Keratinocyte (primary cell): ENCODE data around the gene CHST7. TPM values are rescaled to one million over a fixed set of nuclear protein-coding genes. Genes with fewer than 3 reads are reported as not detected.

ENCODE experiments used
- DNase-seq: peaks from one replicate; pipeline ENCODE4 v3.0.0-alpha.2; 2011; ENCODE audit warnings: low read depth, missing footprints, low spot score
- FAIRE-seq: peaks from 2 replicates; lab custom pipeline; 2011; peaks lifted over from hg19 to GRCh38; lab: Jason Lieb, UNC
- H2AFZ ChIP-seq: 2 replicates; pipeline ENCODE4 v1.6.0; 2012; ENCODE audit warnings: low read length, control low read depth, inconsistent platforms; ENCODE audit not compliant: control insufficient read depth
- H3K27ac ChIP-seq: 2 replicates; pipeline ENCODE4 v1.5.1; 2011; ENCODE audit warnings: low read length; ENCODE audit not compliant: control insufficient read depth, insufficient read depth
- H3K27me3 ChIP-seq: 3 replicates; pipeline ENCODE4 v1.6.0; 2011; ENCODE audit warnings: low read length; ENCODE audit not compliant: control insufficient read depth, insufficient read depth; ENCODE audit errors: extremely low read depth
- H3K36me3 ChIP-seq, 2 experiments: 2 replicates in 1 of 2; 3 replicates in 1 of 2; pipeline ENCODE4 v1.5.1; 2011; ENCODE audit warnings: low read length in 2 of 2, mild to moderate bottlenecking in 1 of 2; ENCODE audit not compliant: control insufficient read depth in 2 of 2, insufficient read depth in 2 of 2; ENCODE audit errors: extremely low read depth in 1 of 2
- H3K4me1 ChIP-seq: 3 replicates; pipeline ENCODE4 v1.5.1; 2011; ENCODE audit warnings: low read length; ENCODE audit not compliant: control insufficient read depth, insufficient read depth; ENCODE audit errors: extremely low read depth
- H3K4me2 ChIP-seq: 3 replicates; pipeline ENCODE4 v1.6.0; 2011; ENCODE audit warnings: low read depth, low read length; ENCODE audit not compliant: control insufficient read depth, insufficient read depth; ENCODE audit errors: extremely low read depth
- H3K4me3 ChIP-seq, 3 experiments: fragments of 200-600 bp in 1 of 3; sonication (generic) in 1 of 3; 2 replicates in 2 of 3; 3 replicates in 1 of 3; pipeline ENCODE4 v1.5.1; 2011 to 2016; ENCODE audit warnings: low read length in 3 of 3, mild to moderate bottlenecking in 3 of 3, control low read depth in 2 of 3, inconsistent platforms in 1 of 3, low read depth in 1 of 3, mixed read lengths in 1 of 3, mixed run types in 1 of 3, moderate library complexity in 1 of 3; ENCODE audit not compliant: control insufficient read depth in 2 of 3, insufficient read depth in 2 of 3; ENCODE audit errors: extremely low read depth in 1 of 3
- H3K79me2 ChIP-seq: 2 replicates; pipeline ENCODE4 v1.6.0; 2012; ENCODE audit warnings: low read length; ENCODE audit not compliant: control insufficient read depth, insufficient read depth
- H3K9ac ChIP-seq: 3 replicates; pipeline ENCODE4 v1.6.0; 2011; ENCODE audit warnings: low read length; ENCODE audit not compliant: control insufficient read depth, insufficient read depth; ENCODE audit errors: extremely low read depth
- H3K9me1 ChIP-seq: 3 replicates; pipeline ENCODE4 v1.6.0; 2011; ENCODE audit warnings: low read length; ENCODE audit not compliant: control insufficient read depth, insufficient read depth; ENCODE audit errors: extremely low read depth
- H3K9me3 ChIP-seq: 2 replicates; pipeline ENCODE4 v1.5.1; 2012; ENCODE audit warnings: low read depth, low read length; ENCODE audit not compliant: control insufficient read depth
- H4K20me1 ChIP-seq: 3 replicates; pipeline ENCODE4 v1.6.0; 2011; ENCODE audit warnings: low read length; ENCODE audit not compliant: control insufficient read depth, insufficient read depth; ENCODE audit errors: extremely low read depth
- CTCF ChIP-seq, 3 experiments: IDR thresholded peaks in 1 of 3; conservative IDR thresholded peaks in 1 of 3; optimal IDR thresholded peaks in 1 of 3; 2 replicates in 2 of 3; 3 replicates in 1 of 3; pipeline versions ENCODE3 to v1.5.1; 2011; ENCODE audit warnings: low read length in 3 of 3, mild to moderate bottlenecking in 3 of 3, moderate library complexity in 2 of 3, control low read depth in 1 of 3, inconsistent platforms in 1 of 3; ENCODE audit not compliant: insufficient read depth in 2 of 3; ENCODE audit errors: extremely low read depth in 1 of 3
- EZH2 ChIP-seq: IDR thresholded peaks from one replicate; pipeline ENCODE4 v1.6.1; 2012; ENCODE audit warnings: inconsistent platforms, mild to moderate bottlenecking, low read length, moderate library complexity
- dilution Hi-C: fragments of 300-500 bp; cut with MboI; formaldehyde crosslinking; loops from one replicate; pipeline ENCODE4 v1.7.0; 2020; ENCODE audit warnings: low sequenced_read_pairs; ENCODE audit not compliant: extremely low pct_ligation_motif_present
- polyA plus RNA-seq, 5 experiments: library from polyadenylated mRNA; depleted of rRNA in 3 of 5; stranded (reverse) in 3 of 5; stranded (forward) in 1 of 5; unstranded in 1 of 5; fragments of >200 nt; gene quantifications; 1 replicate in 1 of 5; 2 replicates in 3 of 5; 3 replicates in 1 of 5; pipeline versions ENCODE4 v1.2.1 to v1.2.3, GENCODE V29; 2011 to 2012; ENCODE audit warnings: missing spikeins in 2 of 5, low read depth in 1 of 5, low replicate concordance in 1 of 5

The CHST7 gene
- polyA plus RNA-seq, 1 donor (not counting 4 experiments of a cell fraction or from before 2014, with no cell fraction given) = 0.39 TPM

DNA sequence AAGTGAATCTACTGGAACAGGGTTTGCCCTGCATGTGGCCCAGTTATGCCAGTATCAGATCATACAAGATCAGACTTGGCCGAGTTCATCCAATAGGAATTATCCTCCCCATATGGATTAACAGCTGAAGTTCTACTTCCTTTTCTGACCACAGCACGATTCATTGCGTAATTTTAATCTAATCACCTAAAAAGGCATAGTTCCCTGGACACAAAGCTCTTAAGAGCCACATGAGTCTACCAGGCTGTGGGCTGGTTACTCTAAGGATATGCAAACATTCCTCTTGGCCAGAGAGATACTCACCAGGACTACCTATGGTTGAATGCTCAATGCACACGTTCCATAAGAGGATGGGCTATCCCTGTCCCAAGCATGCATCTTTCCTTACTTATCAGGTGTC, 46.9 kb downstream of the CHST7 start:
- Histone ChIP-seq H3K9ac (no peak overlapping the region), H3K9me3 (no peaks in the 10 kb centered on the region), H3K79me2 (no peaks in the 10 kb centered on the region), H2AFZ (no peak overlapping the region), H3K27ac (no peak overlapping the region), H3K4me3 (no peak overlapping the region), H3K9me1 (no peaks in the 10 kb centered on the region), H3K4me2 (no peak overlapping the region), H4K20me1 (no peaks in the 10 kb centered on the region), H3K27me3 (no peaks in the 10 kb centered on the region), H3K36me3 (no peaks in the 10 kb centered on the region), H3K4me1 (no peaks in the 10 kb centered on the region)
- FAIRE-seq (no peak), DNase-seq (no peak)
- TF ChIP-seq EZH2 = no peak
- TF ChIP-seq CTCF (optimal IDR thresholded peaks at IDR 0.05 in 1 of 3, IDR thresholded peaks at IDR 0.05 in 1 of 3, conservative IDR thresholded peaks at IDR 0.05 in 1 of 3; ENCODE audit: extremely low read depth in 1 of 3, insufficient read depth in 2 of 3, low read length in 3 of 3) = no peak
- dilution Hi-C loops = no loop called here

GRCh38 chrX:46621572-46621971, 48.0 kb downstream of the CHST7 start:
- H2AFZ ChIP-seq = no peak overlapping the region
- no peak overlapping the region for H3K4me2 ChIP-seq
- no peak overlapping the region for H3K27ac ChIP-seq
- H3K9me1 ChIP-seq = no peaks in the 10 kb centered on the region
- TF ChIP-seq EZH2 (no peak), CTCF (optimal IDR thresholded peaks at IDR 0.05 in 1 of 3, IDR thresholded peaks at IDR 0.05 in 1 of 3, conservative IDR thresholded peaks at IDR 0.05 in 1 of 3; ENCODE audit: extremely low read depth in 1 of 3, insufficient read depth in 2 of 3, low read length in 3 of 3) (no peak)
- no peaks in the 10 kb centered on the region for H3K36me3 ChIP-seq
- dilution Hi-C loops = no loop called here
- no peaks in the 10 kb centered on the region for H3K9me3 ChIP-seq
- FAIRE-seq = no peak
- H3K27me3 ChIP-seq = no peaks in the 10 kb centered on the region
- H3K79me2 ChIP-seq = no peaks in the 10 kb centered on the region
- H3K4me1 ChIP-seq = no peaks in the 10 kb centered on the region
- no peak overlapping the region for H3K4me3 ChIP-seq
- no peaks in the 10 kb centered on the region for H4K20me1 ChIP-seq
- H3K9ac ChIP-seq = no peak overlapping the region
- DNase-seq = no peak
